A673 (cell line): Measurements from ENCODE around the gene TLCD3B. TPM values are rescaled to one million over a fixed set of nuclear protein-coding genes. Genes with fewer than 3 reads are reported as not detected.

Experiments
- BruUV-seq: library from RNA; stranded (reverse); fragments of 400-500 nt; replicated peaks from 2 replicates; lab custom pipeline; 2021; lab: Mats Ljungman, UMichigan
- CTCF ChIA-PET: fragments of 300-600 bp; sonication (Branson Sonifier 250); formaldehyde crosslinking; loops from one replicate; lab custom pipeline; 2022; ENCODE audit warnings: antibody characterized with exemption; lab: Charles Lee
- POLR2A ChIA-PET: fragments of 300-600 bp; sonication (Branson Sonifier 250); formaldehyde crosslinking; loops from one replicate; lab custom pipeline; 2022; ENCODE audit warnings: antibody characterized with exemption; ENCODE audit not compliant: low non-redundant PET; lab: Charles Lee
- DNase-seq: peaks from one replicate; pipeline ENCODE4 v3.0.0-alpha.2; 2015; ENCODE audit warnings: low spot score
- H3K27ac ChIP-seq: fragments of 200-600 bp; sonication (generic); 2 replicates; pipeline ENCODE4 v1.5.1; 2016; ENCODE audit warnings: mixed run types, low read depth, mild to moderate bottlenecking, mixed read lengths, antibody characterized with exemption, low read length; ENCODE audit not compliant: poor library complexity, severe bottlenecking
- H3K27me3 ChIP-seq: fragments of 200-600 bp; sonication (generic); replicated peaks from 2 replicates; pipeline ENCODE4 v1.6.1; 2017; ENCODE audit warnings: mixed run types, low read depth, mild to moderate bottlenecking, mixed read lengths, antibody characterized with exemption, low read length; ENCODE audit not compliant: insufficient read depth, poor library complexity
- H3K36me3 ChIP-seq: fragments of 200-600 bp; sonication (generic); 2 replicates; pipeline ENCODE4 v1.6.1; 2016; ENCODE audit warnings: mixed run types, mild to moderate bottlenecking, mixed read lengths, antibody characterized with exemption, low read length; ENCODE audit not compliant: insufficient read depth, poor library complexity, severe bottlenecking
- H3K4me1 ChIP-seq: fragments of 200-600 bp; sonication (generic); 2 replicates; pipeline ENCODE4 v1.6.1; 2017; ENCODE audit warnings: mixed run types, mild to moderate bottlenecking, mixed read lengths, antibody characterized with exemption, low read length; ENCODE audit not compliant: insufficient read depth, poor library complexity, severe bottlenecking
- H3K4me3 ChIP-seq: fragments of 200-600 bp; sonication (generic); 2 replicates; pipeline ENCODE4 v1.5.1; 2016; ENCODE audit warnings: low read depth, mixed run types, mild to moderate bottlenecking, mixed read lengths, low read length; ENCODE audit not compliant: poor library complexity, severe bottlenecking
- H3K9me3 ChIP-seq: fragments of 200-600 bp; sonication (generic); 2 replicates; pipeline ENCODE4 v1.6.1; 2016; ENCODE audit warnings: mixed run types, low read depth, mild to moderate bottlenecking, mixed read lengths, antibody characterized with exemption, low read length; ENCODE audit not compliant: poor library complexity, severe bottlenecking
- CTCF ChIP-seq: fragments of 300-800, 200-600 bp; sonication (generic); conservative IDR thresholded peaks from 2 replicates; pipeline ENCODE4 v1.5.1; 2017; ENCODE audit warnings: low read depth, mild to moderate bottlenecking, antibody characterized with exemption, low read length, moderate library complexity, mixed read lengths
- EZH2 ChIP-seq: fragments of 200-600 bp; sonication (generic); IDR thresholded peaks from 2 replicates; pipeline ENCODE4 v1.6.1; 2017; ENCODE audit warnings: borderline replicate concordance, low read depth, mild to moderate bottlenecking, mixed read lengths, antibody characterized with exemption, low read length; ENCODE audit not compliant: poor library complexity, severe bottlenecking
- intact Hi-C: fragments of 100-400 bp; cut with micrococcal nuclease; formaldehyde crosslinking; loops from one replicate; pipeline ENCODE4 v1.10.0; 2022; ENCODE audit not compliant: unreplicated experiment
- total RNA-seq: library from RNA; stranded (reverse); gene quantifications from 2 replicates; pipeline ENCODE4 v1.2.3, GENCODE V29; 2021

Gene TLCD3B
- total RNA-seq, 1 experiment from 2014 or later = 1.9 TPM

- Histone ChIP-seq H3K36me3 (peaks cover 91% of the 10 kb centered on the region), H3K27ac (no peak overlapping the region), H3K4me1 (no peaks in the 10 kb centered on the region), H3K4me3 (no peak overlapping the region), H3K27me3 (no peaks in the 10 kb centered on the region), H3K9me3 (no peaks in the 10 kb centered on the region)
- no peak for TF ChIP-seq EZH2
- TF ChIP-seq CTCF = no peak
- no peak for DNase-seq
- CTCF ChIA-PET = no interaction called here
- no TSS peak for BruUV-seq
- POLR2A ChIA-PET = no interaction called here
- intact Hi-C loops = no loop called here
These were observed 45.7 kb downstream of the TLCD3B start for GRCh38 chr16:29985271-29985811.

GRCh38 chr16:29984764-29985147 lies 46.3 kb downstream of the TLCD3B start:
- Histone ChIP-seq H3K4me1 (no peaks in the 10 kb centered on the region), H3K27me3 (no peaks in the 10 kb centered on the region), H3K36me3 (peaks cover 92% of the 10 kb centered on the region), H3K9me3 (no peaks in the 10 kb centered on the region), H3K4me3 (no peak overlapping the region), H3K27ac (no peak overlapping the region)
- CTCF ChIA-PET = no interaction called here
- BruUV-seq = no TSS peak
- TF ChIP-seq CTCF (no peak), EZH2 (no peak)
- no peak for DNase-seq
- POLR2A ChIA-PET = no interaction called here
- intact Hi-C loops = no loop called here

GRCh38 chr16:29984137-29984763 lies 46.8 kb downstream of the TLCD3B start:
- ChIA-PET POLR2A (no interaction called here), CTCF (no interaction called here)
- H3K27ac ChIP-seq = no peak overlapping the region
- BruUV-seq = no TSS peak
- intact Hi-C loops = no loop called here
- no peaks in the 10 kb centered on the region for H3K9me3 ChIP-seq
- H3K27me3 ChIP-seq = no peaks in the 10 kb centered on the region
- H3K36me3 ChIP-seq = peaks cover 93% of the 10 kb centered on the region
- H3K4me1 ChIP-seq = no peaks in the 10 kb centered on the region
- no peak for DNase-seq
- no peak for TF ChIP-seq EZH2
- TF ChIP-seq CTCF = no peak
- no peak overlapping the region for H3K4me3 ChIP-seq
